COLO668 (cell line): ENCODE results near the gene TMEM239.
"Not testable (repeated sequence)": the region's sequence is repeated elsewhere in the genome, so short reads cannot be mapped to it uniquely, and the experiment has no call there.

Experiments
- DNase-seq: peaks from one replicate; lab custom pipeline; 2025; ENCODE audit not compliant: unreplicated experiment; lab: John Stamatoyannopoulos, UW

The TMEM239 gene

GRCh38 chr20:2799688-2800520 is 16.3 kb upstream of the TMEM239 start:
- no peak for DNase-seq

- DNase-seq, result no peak
These were observed 15.5 kb upstream of the TMEM239 start, which contains the start of gene CPXM1 for GRCh38 chr20:2800521-2801285. Gene CPXM1, minus strand, starts transcription at chr20:2800627. Its CDS starts 55 bp downstream, at chr20:2800572.

- DNase-seq, result no peak
These were observed 14.9 kb upstream of the TMEM239 start for GRCh38 chr20:2801286-2801728.

- no peak for DNase-seq
These were observed 11.9 kb upstream of the TMEM239 start for GRCh38 chr20:2804041-2804828.

- no peak for DNase-seq
These were observed 11.1 kb upstream of the TMEM239 start for GRCh38 chr20:2804852-2805688.

- DNase-seq, result no peak
These were observed 10.3 kb upstream of the TMEM239 start for GRCh38 chr20:2805689-2806350.

- peak; percentile 16 for DNase-seq
These were observed 9.8 kb upstream of the TMEM239 start for GRCh38 chr20:2806351-2806701.

GRCh38 chr20:2807019-2807418 is 9.1 kb upstream of the TMEM239 start:
- no peak for DNase-seq

GRCh38 chr20:2807929-2808328 is 8.2 kb upstream of the TMEM239 start:
- not testable (repeated sequence) for DNase-seq

- no peak for DNase-seq
These were observed 6.5 kb upstream of the TMEM239 start for GRCh38 chr20:2809690-2810089.

- DNase-seq, result no peak
These were observed 4.0 kb upstream of the TMEM239 start for GRCh38 chr20:2812189-2812588.

- no peak for DNase-seq
These were observed 2.1 kb upstream of the TMEM239 start for GRCh38 chr20:2814076-2814475.

- DNase-seq, result no peak
These were observed 1.5 kb upstream of the TMEM239 start, which contains the start of gene C20orf141 for GRCh38 chr20:2814587-2815051. Gene C20orf141, plus strand, starts transcription at chr20:2814987. Its CDS starts 198 bp downstream, at chr20:2815185.

- DNase-seq, result no peak
These were observed 793 bp upstream of the TMEM239 start for GRCh38 chr20:2815242-2815900.

GRCh38 chr20:2816583-2817340 is 598 bp downstream of the TMEM239 start:
- peak; percentile 26 for DNase-seq

- DNase-seq, result no peak
These were observed 1.2 kb downstream of the TMEM239 start for GRCh38 chr20:2817341-2817726.

GRCh38 chr20:2817891-2818595 is 1.9 kb downstream of the TMEM239 start:
- no peak for DNase-seq
